Activated T-cell treated with anti-CD3 and anti-CD28 coated beads for 48 hours (primary cell): ENCODE results near the gene ROBO1.

ENCODE experiments used
- DNase-seq: peaks from one replicate; pipeline ENCODE4 v3.0.0-alpha.2; 2020; ENCODE audit warnings: low read depth

ROBO1 gene

DNA sequence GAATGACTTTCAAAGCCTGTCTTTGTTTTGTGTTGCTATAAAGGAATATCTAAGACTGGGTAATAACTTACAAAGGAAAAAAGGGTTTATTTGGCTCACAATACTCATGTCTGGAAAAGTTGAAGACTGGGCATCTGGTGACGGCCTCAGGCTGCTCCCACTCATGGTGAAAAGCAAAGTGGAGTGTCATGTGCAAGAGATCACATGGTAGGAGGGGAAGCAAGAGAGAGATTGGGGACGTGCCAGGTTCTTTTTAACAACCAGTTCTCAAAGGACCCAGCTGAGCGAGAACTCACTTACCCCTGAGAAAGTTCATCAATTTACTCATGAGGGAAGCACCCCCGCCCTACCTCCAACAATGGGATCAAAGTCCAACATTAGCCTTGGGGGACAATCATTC is 929.4 kb downstream of the ROBO1 start:
- no peak for DNase-seq

DNA sequence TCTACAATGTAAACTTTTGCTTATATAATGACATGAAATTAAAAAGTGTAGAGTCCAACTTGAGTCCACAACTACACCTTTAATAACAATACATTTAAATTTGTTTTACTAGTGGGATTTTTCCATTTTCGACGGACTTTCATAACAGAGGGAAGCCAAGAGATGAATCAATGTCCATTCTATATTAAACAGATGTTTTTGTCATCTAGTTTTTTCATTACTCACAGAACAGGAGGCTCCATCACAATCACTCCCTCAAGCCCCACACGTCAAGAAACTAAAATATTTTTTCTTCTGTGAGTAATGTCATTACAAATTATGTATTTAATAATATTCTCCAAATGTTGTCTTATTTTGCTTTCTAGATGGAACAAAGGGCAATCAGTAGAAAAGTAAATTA is 932.9 kb downstream of the ROBO1 start:
- no peak for DNase-seq

GRCh38 chr3:78832785-78833204 is 935.0 kb downstream of the ROBO1 start:
- no peak for DNase-seq

DNA sequence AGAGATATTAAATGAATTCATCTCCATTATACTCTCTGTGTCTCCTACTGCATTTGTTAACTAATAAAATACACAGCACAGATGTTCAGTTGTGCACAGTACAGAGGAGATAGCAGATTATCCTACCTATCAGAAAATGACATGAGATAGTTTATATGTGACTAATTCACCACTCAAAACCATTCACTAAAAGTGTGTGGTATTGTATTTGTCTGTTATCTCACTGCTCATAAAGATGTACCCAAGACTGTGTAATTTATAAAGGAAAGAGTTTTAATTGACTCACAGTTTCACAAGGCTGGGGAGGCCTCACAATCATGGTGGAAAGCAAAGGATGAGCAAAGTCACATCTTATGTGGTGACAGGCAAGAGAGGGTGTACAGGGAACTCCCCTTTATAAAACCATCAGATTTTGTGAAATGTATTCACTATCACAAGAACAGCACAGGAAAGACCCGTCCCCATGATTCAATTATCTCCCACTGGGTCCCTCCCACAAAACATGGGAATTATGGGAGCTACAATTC is 936.3 kb downstream of the ROBO1 start:
- no peak for DNase-seq

GRCh38 chr3:78830470-78830869 is 937.3 kb downstream of the ROBO1 start:
- DNase-seq, result no peak

DNA sequence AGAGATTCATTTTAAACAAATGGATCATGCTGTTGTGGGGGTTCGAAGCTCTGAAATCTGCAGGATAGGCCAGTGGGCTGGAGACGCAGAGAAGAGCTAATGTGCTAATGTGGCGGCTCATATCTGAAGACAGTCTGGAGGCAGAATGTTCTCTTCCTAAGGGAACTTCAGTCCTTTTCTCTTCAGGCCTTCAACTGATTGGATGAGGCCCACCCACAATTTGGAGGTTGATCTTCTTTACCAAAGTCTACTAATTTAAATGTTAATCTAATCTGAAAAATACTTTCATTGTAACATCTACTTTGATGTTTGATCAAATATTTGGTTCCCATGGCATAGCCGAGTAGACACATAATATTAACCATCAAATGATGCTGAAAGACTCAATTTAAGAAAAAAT is 940.2 kb downstream of the ROBO1 start:
- no peak for DNase-seq

GRCh38 chr3:78825858-78826215 is 942.0 kb downstream of the ROBO1 start:
- DNase-seq, result no peak

GRCh38 chr3:78825118-78825857 is 942.5 kb downstream of the ROBO1 start:
- DNase-seq, result no peak

- no peak for DNase-seq
Measured at GRCh38 chr3:78823859-78824258, 943.9 kb downstream of the ROBO1 start.

DNA sequence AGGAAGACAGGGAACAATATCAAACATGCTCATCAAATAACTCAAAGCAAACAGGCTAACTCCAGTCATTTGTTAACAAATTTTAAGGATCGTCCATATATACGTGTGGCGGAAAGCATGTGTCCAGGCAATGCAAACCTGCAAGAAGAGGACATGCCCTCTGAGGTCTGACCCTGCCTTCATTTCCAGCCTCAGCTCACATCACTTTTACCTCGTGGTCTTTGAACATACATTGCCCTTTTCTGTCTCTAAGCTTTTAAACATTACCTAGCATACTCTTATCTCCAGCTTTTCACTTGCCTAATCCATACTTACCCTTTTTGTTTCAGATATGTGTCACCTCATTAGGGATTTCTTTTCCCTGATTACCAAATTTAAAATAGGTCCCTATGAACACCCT is 944.4 kb downstream of the ROBO1 start:
- DNase-seq, result no peak

DNA sequence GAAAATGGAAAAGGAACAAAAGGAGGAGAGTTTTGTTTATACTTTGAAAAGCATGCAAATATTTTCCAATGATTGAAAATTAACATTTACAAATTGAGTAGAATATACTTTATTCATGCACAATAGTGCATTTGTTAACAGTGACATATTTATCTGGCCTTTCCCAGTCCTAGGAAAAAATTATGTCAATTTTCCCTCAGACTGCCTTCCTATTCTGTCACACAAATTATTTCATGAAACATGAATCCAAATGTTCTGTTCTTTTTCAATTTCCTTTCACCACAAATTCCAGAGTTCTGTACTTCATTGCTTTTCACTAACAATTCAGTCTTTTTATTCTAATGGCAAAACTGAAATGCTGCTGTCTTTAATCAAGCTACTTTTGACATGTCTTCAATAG is 945.1 kb downstream of the ROBO1 start:
- no peak for DNase-seq

DNA sequence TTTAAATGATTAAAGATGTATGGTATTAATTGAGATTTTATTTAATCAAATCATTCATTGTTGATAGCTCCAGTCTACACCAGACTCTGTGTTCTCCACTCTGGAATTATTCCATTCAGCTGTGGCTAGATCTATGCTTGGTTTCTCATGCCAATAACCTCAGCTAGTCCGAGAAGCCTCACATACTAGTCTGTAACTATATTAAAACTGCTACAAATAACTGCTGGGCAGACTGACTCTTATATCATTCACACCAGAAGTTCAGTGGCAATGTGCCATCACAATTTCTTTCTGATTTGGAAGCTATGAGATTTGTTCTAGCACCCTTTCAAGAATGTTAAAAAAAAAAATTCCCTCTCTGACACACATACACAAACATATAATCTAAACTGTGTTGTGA is 947.3 kb downstream of the ROBO1 start:
- no peak for DNase-seq

GRCh38 chr3:78818161-78818985 is 949.4 kb downstream of the ROBO1 start:
- no peak for DNase-seq

DNA sequence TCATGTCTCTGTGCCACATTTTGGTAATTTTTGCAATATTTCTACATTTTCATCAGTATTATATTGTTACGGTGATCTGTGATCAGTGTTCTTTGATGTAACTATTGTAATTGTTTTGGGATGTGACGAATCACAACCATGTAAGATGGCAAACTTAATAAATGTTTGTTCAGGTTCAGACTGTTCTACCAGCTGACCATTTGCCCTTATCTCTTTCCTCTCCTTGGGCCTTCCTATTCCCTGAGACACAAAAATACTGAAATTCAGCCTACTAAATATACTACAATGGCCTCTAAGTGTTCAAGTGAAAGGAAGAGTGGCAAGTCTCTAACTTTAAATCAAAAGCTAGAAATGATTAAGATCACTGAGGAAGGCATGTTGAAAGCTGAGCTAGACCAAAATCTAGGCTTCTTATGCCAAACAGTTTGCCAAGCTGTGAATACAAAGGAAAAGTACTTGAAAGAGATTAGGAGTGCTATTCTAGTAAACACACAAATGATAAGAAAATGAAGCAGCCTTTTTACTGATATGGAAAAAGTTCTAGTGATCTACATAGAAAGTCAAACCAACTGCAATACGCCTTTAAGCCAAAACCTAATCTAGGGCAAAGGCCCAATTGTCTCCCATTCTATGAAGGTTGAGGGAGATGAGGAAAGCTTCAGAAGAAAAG is 952.8 kb downstream of the ROBO1 start:
- DNase-seq, result no peak

DNA sequence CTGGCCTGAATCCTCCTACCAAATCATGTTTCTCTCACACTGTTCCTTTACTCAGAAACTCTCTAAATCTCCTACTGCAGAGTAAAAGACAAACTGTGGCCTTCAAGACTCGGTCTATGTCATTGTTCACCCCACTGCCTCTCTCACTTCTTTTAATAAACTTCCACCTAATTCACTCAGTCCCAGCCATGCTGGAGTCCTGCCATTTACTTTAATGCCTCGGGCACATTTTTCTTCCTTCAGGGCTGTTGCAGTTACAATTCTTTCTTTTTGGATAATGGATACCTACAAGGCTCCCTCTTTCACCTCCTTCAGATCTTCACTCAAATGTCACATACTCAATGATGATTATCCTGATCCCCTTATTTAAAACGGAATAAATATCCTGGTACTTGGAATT is 955.6 kb downstream of the ROBO1 start:
- no peak for DNase-seq

DNA sequence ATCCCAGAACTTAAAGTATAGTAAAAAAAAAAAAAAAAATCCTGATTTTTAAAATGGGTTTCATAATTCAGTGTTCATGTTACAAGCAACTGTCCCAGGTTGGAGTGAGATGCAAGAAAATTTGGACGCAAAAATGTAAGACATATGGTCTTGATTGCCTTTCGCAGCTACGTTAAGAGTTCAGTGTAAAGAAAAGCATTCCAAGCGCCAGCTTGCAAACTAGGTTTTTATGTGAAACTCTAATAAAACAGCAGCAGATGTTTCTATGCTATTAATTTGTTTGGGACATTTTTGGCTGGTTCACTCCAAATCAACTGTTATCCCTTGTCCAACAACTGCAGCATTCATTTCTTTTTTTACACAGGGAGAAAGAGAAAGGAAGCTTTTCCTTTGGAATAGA is 957.8 kb downstream of the ROBO1 start:
- no peak for DNase-seq

GRCh38 chr3:78804251-78805037 is 963.4 kb downstream of the ROBO1 start:
- no peak for DNase-seq

- no peak for DNase-seq
Measured at GRCh38 chr3:78802562-78802930, 965.3 kb downstream of the ROBO1 start.

GRCh38 chr3:78801926-78802561 is 965.8 kb downstream of the ROBO1 start:
- no peak for DNase-seq

DNA sequence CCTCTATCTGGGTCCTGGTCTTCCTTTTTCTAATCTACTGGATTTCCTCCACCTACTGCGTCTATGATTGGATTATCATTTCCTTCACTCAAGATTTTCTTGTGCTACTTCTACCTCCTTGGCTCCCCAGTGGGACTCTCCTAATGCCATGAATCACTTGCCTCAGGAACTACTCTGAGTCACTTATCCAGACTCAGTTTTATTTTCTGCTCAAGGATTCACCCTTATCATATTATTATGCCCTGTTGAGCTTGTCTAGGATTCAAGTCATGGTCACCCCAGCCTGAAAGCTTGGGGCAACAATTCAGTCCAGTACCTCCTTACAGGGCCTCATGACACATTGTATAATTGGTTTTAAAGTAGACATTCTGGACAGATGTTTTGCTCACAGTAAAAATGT is 968.1 kb downstream of the ROBO1 start:
- DNase-seq, result no peak

- DNase-seq, result no peak
Measured at GRCh38 chr3:78798266-78798832, 969.4 kb downstream of the ROBO1 start.
